Activated CD4-positive, alpha-beta T cell treated with anti-CD3 and anti-CD28 coated beads for 36 hours (primary cell): ENCODE data around the gene PTPN6. TPM values are rescaled to one million over a fixed set of nuclear protein-coding genes. Genes with fewer than 3 reads are reported as not detected.

Experiments
- ATAC-seq: fragments of 200-7000 bp; cut with Tn5 transposase; one replicate; pipeline ENCODE4 v1.10.0; 2021; ENCODE audit warnings: mild to moderate bottlenecking, moderate library complexity
- CTCF ChIA-PET: fragments of 350-600 bp; sonication (Branson Sonifier 250); formaldehyde crosslinking; loops from one replicate; lab custom pipeline; 2021; ENCODE audit warnings: antibody characterized with exemption; lab: Charles Lee
- POLR2A ChIA-PET: fragments of 350-600 bp; sonication (Branson Sonifier 250); formaldehyde crosslinking; loops from one replicate; lab custom pipeline; 2021; ENCODE audit warnings: antibody characterized with exemption, inconsistent platforms; lab: Charles Lee
- DNase-seq: peaks from one replicate; pipeline ENCODE4 v3.0.0-alpha.2; 2020
- H3K27ac Mint-ChIP-seq: one replicate; pipeline ENCODE4 v1.8.0; 2021; ENCODE audit warnings: mixed read lengths
- H3K27me3 Mint-ChIP-seq: one replicate; pipeline ENCODE4 v1.8.0; 2021; ENCODE audit warnings: mixed read lengths
- H3K36me3 Mint-ChIP-seq: one replicate; pipeline ENCODE4 v1.8.0; 2021; ENCODE audit warnings: low read depth, mixed read lengths
- H3K4me1 Mint-ChIP-seq: one replicate; pipeline ENCODE4 v1.8.0; 2021; ENCODE audit warnings: mixed read lengths
- H3K4me3 Mint-ChIP-seq: one replicate; pipeline ENCODE4 v1.8.0; 2021; ENCODE audit warnings: mild to moderate bottlenecking, moderate library complexity, mixed read lengths
- H3K9me3 Mint-ChIP-seq: one replicate; pipeline ENCODE4 v1.8.0; 2021; ENCODE audit warnings: low read depth, mixed read lengths
- intact Hi-C, 2 experiments: fragments of 100-400 bp; cut with DNase I in 1 of 2; cut with micrococcal nuclease in 1 of 2; formaldehyde crosslinking; loops; one replicate each; pipeline versions ENCODE4 v1.14.2 to v1.15.1; 2022 to 2024; cut with DNase I, micrococcal nuclease
- total RNA-seq, 2 experiments: library from RNA; stranded (reverse); gene quantifications; one replicate each; pipeline ENCODE4 v1.2.3, GENCODE V29; 2021

PTPN6 gene
- total RNA-seq, 2 experiments from 2014 or later: 335 to 483 TPM

GRCh38 chr12:6960593-6961277 is 9.6 kb downstream of the PTPN6 start:
- H3K4me3 Mint-ChIP-seq: peak overlapping the region; percentile 77
- ChIA-PET CTCF (interaction anchor here (1.2 to 9.4 kb wide), 6 partner anchors 13 to 302 kb away, joined by 3 to 237 read pairs (median 6); partner anchors contain the start of genes C12orf57, PTPN6 and RNU7-1), POLR2A (interaction anchor here (0.7 to 8.1 kb wide), 9 partner anchors 9 to 615 kb away, joined by 3 to 142 read pairs (median 3); partner anchors contain the start of genes C12orf57 and RNU7-1)
- DNase-seq (peak; percentile 57), ATAC-seq (peak; percentile 7)
- H3K27ac Mint-ChIP-seq: peak overlapping the region; percentile 99
- H3K36me3 Mint-ChIP-seq: peaks cover 73% of the 10 kb centered on the region
- intact Hi-C loops: loop anchor here (1.0 to 5.0 kb wide), 6 partner anchors 7 to 88 kb away; partner anchors contain the start of genes C12orf57 (in 2 of the 2), SPSB2 (in 2 of the 2), ATN1 (in 1 of the 2) and EMG1 (in 1 of the 2)
- H3K27me3 Mint-ChIP-seq: no peaks in the 10 kb centered on the region
- H3K9me3 Mint-ChIP-seq: no peaks in the 10 kb centered on the region
- H3K4me1 Mint-ChIP-seq: peaks cover 89% of the 10 kb centered on the region

GRCh38 chr12:6961278-6961694 is 10.1 kb downstream of the PTPN6 start:
- intact Hi-C loops: loop anchor here (1.0 to 5.0 kb wide), 6 partner anchors 8 to 89 kb away; partner anchors contain the start of genes C12orf57 (in 2 of the 2), SPSB2 (in 2 of the 2), ATN1 (in 1 of the 2) and EMG1 (in 1 of the 2)
- H3K27ac Mint-ChIP-seq: peak overlapping the region; percentile 99
- H3K27me3 Mint-ChIP-seq: no peaks in the 10 kb centered on the region
- H3K9me3 Mint-ChIP-seq: no peaks in the 10 kb centered on the region
- peaks cover 71% of the 10 kb centered on the region for H3K36me3 Mint-ChIP-seq
- DNase-seq (peak; percentile 95), ATAC-seq (peak; percentile 74)
- peaks cover 89% of the 10 kb centered on the region for H3K4me1 Mint-ChIP-seq
- peak overlapping the region; percentile 77 for H3K4me3 Mint-ChIP-seq
- ChIA-PET POLR2A (interaction anchor here (0.7 to 8.1 kb wide), 10 partner anchors 9 to 615 kb away, joined by 3 to 142 read pairs (median 3); partner anchors contain the start of genes C12orf57, PTPN6 and RNU7-1), CTCF (interaction anchor here (0.5 to 9.4 kb wide), 10 partner anchors 13 to 303 kb away, joined by 3 to 237 read pairs (median 4); partner anchors contain the start of genes C12orf57, PTPN6 and RNU7-1)

DNA sequence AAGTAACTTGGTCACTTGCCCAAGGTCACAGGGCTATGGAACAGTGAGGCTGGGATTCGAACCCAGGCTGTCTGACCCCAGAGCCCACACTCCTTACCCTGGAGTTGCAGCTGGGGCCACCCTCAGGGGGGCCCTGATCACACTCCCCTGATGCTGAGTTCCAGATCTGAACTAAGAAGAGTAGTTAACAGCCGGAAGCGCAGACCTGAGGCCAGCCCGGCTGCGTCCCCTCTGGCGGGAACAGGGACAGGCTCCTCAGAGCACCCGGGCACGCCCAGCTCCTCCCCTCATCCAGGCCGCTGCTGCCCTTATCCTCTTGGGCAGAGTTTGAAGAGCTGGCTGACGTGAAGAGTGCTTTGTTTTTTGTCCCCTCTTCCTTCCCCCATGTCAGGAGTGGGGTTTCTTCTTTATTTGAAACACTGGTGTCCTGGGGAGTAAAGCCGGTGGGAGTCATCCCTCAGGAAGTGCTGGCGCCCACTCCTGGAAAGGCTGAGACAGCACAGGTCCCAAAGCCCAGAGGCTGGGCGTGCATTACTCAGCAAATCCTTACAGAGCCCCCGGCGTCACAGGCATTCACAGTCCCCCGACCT is 10.6 kb downstream of the PTPN6 start:
- POLR2A ChIA-PET: interaction anchor here (0.6 to 8.1 kb wide), 10 partner anchors 10 to 616 kb away, joined by 3 to 142 read pairs (median 3); partner anchors contain the start of genes C12orf57, PTPN6 and RNU7-1
- no peaks in the 10 kb centered on the region for H3K9me3 Mint-ChIP-seq

GRCh38 chr12:6962285-6963015 is 11.3 kb downstream of the PTPN6 start:
- ATAC-seq (no peak), DNase-seq (no peak)
- H3K27me3 Mint-ChIP-seq: no peaks in the 10 kb centered on the region
- peak overlapping the region; percentile 77 for H3K4me3 Mint-ChIP-seq
- ChIA-PET POLR2A (interaction anchor here (0.6 to 8.1 kb wide), 6 partner anchors 10 to 24 kb away, joined by 3 to 142 read pairs (median 4); partner anchors contain the start of genes C12orf57, PTPN6 and RNU7-1), CTCF (interaction anchor here (0.6 to 9.4 kb wide), 9 partner anchors 14 to 93 kb away, joined by 3 to 237 read pairs (median 5); partner anchors contain the start of genes C12orf57, PTPN6 and RNU7-1)
- H3K4me1 Mint-ChIP-seq: peaks cover 84% of the 10 kb centered on the region
- H3K36me3 Mint-ChIP-seq: peaks cover 69% of the 10 kb centered on the region
- intact Hi-C loops: loop anchor here in 1 of 2 experiments (5.0 kb wide), 1 partner anchor 90 kb away; the partner anchor contains the start of gene SPSB2
- no peaks in the 10 kb centered on the region for H3K9me3 Mint-ChIP-seq
- peak overlapping the region; percentile 99 for H3K27ac Mint-ChIP-seq

More for the DNA sequence above, 10.6 kb downstream of the PTPN6 start:
- CTCF ChIA-PET: interaction anchor here (0.5 to 9.4 kb wide), 12 partner anchors 14 to 303 kb away, joined by 3 to 237 read pairs (median 4); partner anchors contain the start of genes C12orf57, PTPN6 and RNU7-1
- peak overlapping the region; percentile 99 for H3K27ac Mint-ChIP-seq
- no peaks in the 10 kb centered on the region for H3K27me3 Mint-ChIP-seq
- peaks cover 70% of the 10 kb centered on the region for H3K36me3 Mint-ChIP-seq
- ATAC-seq: peak; percentile 39
- H3K4me3 Mint-ChIP-seq: peak overlapping the region; percentile 77
- intact Hi-C loops: loop anchor here (1.0 to 5.0 kb wide), 6 partner anchors 8 to 89 kb away; partner anchors contain the start of genes C12orf57 (in 2 of the 2), SPSB2 (in 2 of the 2), ATN1 (in 1 of the 2) and EMG1 (in 1 of the 2)
- peak; percentile 73 for DNase-seq
- peaks cover 86% of the 10 kb centered on the region for H3K4me1 Mint-ChIP-seq

GRCh38 chr12:6963016-6963731 is 12.0 kb downstream of the PTPN6 start:
- peak overlapping the region; percentile 99 for H3K27ac Mint-ChIP-seq
- ATAC-seq: no peak
- H3K36me3 Mint-ChIP-seq: peaks cover 68% of the 10 kb centered on the region
- no peak overlapping the region for H3K4me3 Mint-ChIP-seq
- H3K27me3 Mint-ChIP-seq: no peaks in the 10 kb centered on the region
- H3K9me3 Mint-ChIP-seq: no peaks in the 10 kb centered on the region
- peaks cover 83% of the 10 kb centered on the region for H3K4me1 Mint-ChIP-seq
- POLR2A ChIA-PET: interaction anchor here (2.5 to 8.1 kb wide), 2 partner anchors 17 to 19 kb away, joined by 21 to 142 read pairs; partner anchors contain the start of genes C12orf57 and RNU7-1
- intact Hi-C loops: loop anchor here in 1 of 2 experiments (5.0 kb wide), 1 partner anchor 91 kb away; the partner anchor contains the start of gene SPSB2
- CTCF ChIA-PET: interaction anchor here (0.9 to 9.4 kb wide), 3 partner anchors 8 to 82 kb away, joined by 3 to 237 read pairs (median 12); partner anchors contain the start of genes C12orf57, PTPN6 and RNU7-1
- no peak for DNase-seq

- no peak for DNase-seq
- intact Hi-C loops: loop anchor here in 1 of 2 experiments (2.0 to 5.0 kb wide), 2 partner anchors 39 to 92 kb away; partner anchors contain the start of gene SPSB2
- peaks cover 83% of the 10 kb centered on the region for H3K4me1 Mint-ChIP-seq
- ChIA-PET CTCF (interaction anchor here (0.6 to 9.4 kb wide), 10 partner anchors 9 to 148 kb away, joined by 3 to 237 read pairs (median 8); partner anchors contain the start of genes C12orf57, CDCA3, PTPN6 and RNU7-1), POLR2A (interaction anchor here (2.5 kb wide), 1 partner anchor 20 kb away, joined by 21 read pairs; the partner anchor contains the start of genes C12orf57 and RNU7-1)
- peak overlapping the region; percentile 94 for H3K27ac Mint-ChIP-seq
- H3K9me3 Mint-ChIP-seq: no peaks in the 10 kb centered on the region
- no peak for ATAC-seq
- peaks cover 68% of the 10 kb centered on the region for H3K36me3 Mint-ChIP-seq
- no peak overlapping the region for H3K4me3 Mint-ChIP-seq
- no peaks in the 10 kb centered on the region for H3K27me3 Mint-ChIP-seq
Measured at GRCh38 chr12:6963791-6964413, 12.7 kb downstream of the PTPN6 start.

DNA sequence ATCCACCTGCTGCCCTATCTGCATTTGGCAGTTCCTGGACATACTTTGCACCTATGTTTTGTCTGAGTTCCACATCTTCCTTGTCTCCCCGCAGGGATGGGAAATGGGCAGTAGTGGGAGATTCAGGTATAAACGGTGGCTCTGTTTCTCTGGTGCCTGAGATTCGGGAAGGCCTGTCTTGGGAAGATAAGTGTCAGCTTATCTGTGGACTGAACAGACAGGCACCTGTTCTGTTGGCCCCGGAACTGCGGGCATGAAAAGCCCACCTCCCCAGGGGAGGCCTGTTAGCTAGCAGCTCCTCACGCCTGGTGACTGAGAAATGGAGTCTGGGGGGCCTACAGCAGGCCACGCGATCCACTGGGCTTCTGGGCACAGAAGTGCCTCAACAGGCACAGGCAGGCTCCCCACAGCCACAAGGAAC is 13.5 kb downstream of the PTPN6 start:
- CTCF ChIA-PET: interaction anchor here (0.5 to 9.4 kb wide), 20 partner anchors 8 to 309 kb away, joined by 3 to 237 read pairs (median 4); partner anchors contain the start of genes C12orf57, CDCA3, ENO2 and PTPN6
- POLR2A ChIA-PET: interaction anchor here (0.6 to 2.5 kb wide), 5 partner anchors 13 to 1061 kb away, joined by 3 to 21 read pairs (median 5); partner anchors contain the start of genes C12orf57 and RNU7-1
- Mint-ChIP-seq H3K27me3 (no peaks in the 10 kb centered on the region), H3K4me3 (no peak overlapping the region), H3K4me1 (peaks cover 81% of the 10 kb centered on the region), H3K36me3 (peaks cover 67% of the 10 kb centered on the region), H3K27ac (peak overlapping the region; percentile 94), H3K9me3 (no peaks in the 10 kb centered on the region)
- DNase-seq: no peak
- intact Hi-C loops: loop anchor here (1.0 to 5.0 kb wide), 5 partner anchors 20 to 95 kb away; partner anchors contain the start of genes C12orf57 (in 2 of the 2) and SPSB2 (in 1 of the 2)
- ATAC-seq: no peak

DNA sequence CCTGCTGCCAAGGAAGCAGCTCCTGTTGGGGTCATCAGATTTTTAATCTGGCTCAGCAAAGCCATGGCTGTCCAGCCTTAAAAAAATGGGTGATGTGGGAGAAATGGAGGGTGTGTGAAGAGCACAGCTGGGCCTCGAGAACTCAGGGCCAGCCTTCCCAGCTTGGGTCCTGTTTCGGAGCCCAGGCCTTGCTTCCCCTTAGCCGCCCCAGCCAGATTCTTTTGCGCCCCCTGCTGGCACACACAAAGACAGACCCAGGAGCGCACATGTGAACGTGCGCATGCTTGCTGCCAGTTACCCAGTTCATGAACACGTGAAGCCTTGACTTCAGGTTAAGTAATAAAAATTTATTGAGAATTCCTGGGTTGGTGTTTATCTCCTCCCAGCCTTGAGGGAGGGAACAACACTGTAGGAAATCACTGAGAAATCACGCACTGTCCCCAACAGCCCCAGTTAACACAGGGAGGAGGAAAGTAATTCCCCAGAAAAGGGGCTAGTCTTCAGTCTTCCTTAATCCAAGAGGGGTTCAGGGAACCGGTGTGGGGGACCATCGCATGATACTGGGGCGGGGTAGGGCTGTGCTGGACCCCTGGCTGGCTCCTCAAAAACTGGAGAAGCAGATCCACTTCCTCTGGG is 14.0 kb downstream of the PTPN6 start:
- intact Hi-C loops: loop anchor here (1.0 to 2.0 kb wide), 4 partner anchors 21 to 96 kb away; partner anchors contain the start of gene C12orf57 (in 2 of the 2)
- ATAC-seq (peak; percentile 48), DNase-seq (peak; percentile 95)
- ChIA-PET CTCF (interaction anchor here (0.5 to 9.4 kb wide), 21 partner anchors 9 to 310 kb away, joined by 3 to 237 read pairs (median 4); partner anchors contain the start of genes C12orf57, COPS7A, ENO2 and PTPN6), POLR2A (interaction anchor here (0.6 to 2.5 kb wide), 5 partner anchors 13 to 1061 kb away, joined by 3 to 21 read pairs (median 5); partner anchors contain the start of genes C12orf57 and RNU7-1)
- peak overlapping the region; percentile 94 for H3K27ac Mint-ChIP-seq
- no peak overlapping the region for H3K4me3 Mint-ChIP-seq
- peaks cover 66% of the 10 kb centered on the region for H3K36me3 Mint-ChIP-seq
- peaks cover 76% of the 10 kb centered on the region for H3K4me1 Mint-ChIP-seq
- no peaks in the 10 kb centered on the region for H3K27me3 Mint-ChIP-seq
- no peaks in the 10 kb centered on the region for H3K9me3 Mint-ChIP-seq
